ENCODE data around the gene TOX3.

The TOX3 gene

DNA sequence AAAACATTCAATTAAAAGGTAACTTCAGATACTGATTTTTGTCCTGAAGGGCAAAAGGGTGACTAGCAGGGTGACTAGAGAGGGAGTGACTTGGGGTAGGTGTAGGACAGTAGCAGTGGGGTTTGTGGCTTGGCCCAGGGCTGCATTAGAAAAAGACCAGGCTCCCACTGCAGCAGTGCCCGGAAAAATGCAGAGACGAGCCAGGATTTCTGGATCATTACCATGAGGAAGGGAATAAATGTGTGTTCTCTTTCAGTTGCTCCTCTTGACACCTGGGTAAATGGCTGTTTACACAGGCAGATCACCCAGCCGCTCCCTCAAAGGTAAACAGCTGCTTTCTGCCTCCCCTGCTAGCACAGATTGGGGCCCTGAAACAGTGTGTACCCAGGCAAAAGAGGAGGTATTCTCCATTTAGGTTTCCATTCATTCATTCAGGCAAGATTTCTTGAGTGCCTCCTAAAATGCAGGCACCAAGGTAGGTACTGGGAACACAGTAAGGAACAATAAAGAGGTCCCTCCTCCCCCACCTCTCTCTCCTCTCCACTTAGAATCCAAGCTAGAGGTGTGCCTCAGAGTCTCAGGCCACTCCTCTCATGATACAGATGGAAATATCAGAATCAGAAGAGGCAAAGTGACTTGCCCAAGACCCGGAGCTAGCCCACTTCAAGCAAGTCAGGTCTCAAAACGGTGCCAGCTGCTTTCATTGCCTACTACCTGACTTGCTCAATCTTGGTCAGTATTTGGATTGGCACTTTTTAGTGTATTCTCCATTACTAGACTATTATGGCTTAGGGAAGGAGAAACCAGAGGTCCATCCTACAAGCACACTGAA lies 15.2 kb upstream of the TOX3 start:
- Histone ChIP-seq H3K9me3 (ENCODE audit: control insufficient read depth, low read length) (no peaks in the 10 kb centered on the region), H3K4me1 (ENCODE audit: control insufficient read depth, insufficient read depth, low read length) (no peaks in the 10 kb centered on the region), H3K9ac (ENCODE audit: low read length) (no peak overlapping the region), H3K36me3 (ENCODE audit: control insufficient read depth, insufficient read depth, low read length, severe bottlenecking) (no peaks in the 10 kb centered on the region), H3K4me3 (ENCODE audit: low read length) (no peak overlapping the region), H3K27me3 (replicated peaks; ENCODE audit: control insufficient read depth, insufficient read depth, low read length) (peaks cover 5% of the 10 kb centered on the region)
- no peak for DNase-seq (ENCODE audit: low read depth)

GRCh38 chr16:52558448-52558847 lies 11.5 kb upstream of the TOX3 start:
- no peak overlapping the region for H3K9ac ChIP-seq (ENCODE audit: low read length)
- no peaks in the 10 kb centered on the region for H3K36me3 ChIP-seq (ENCODE audit: control insufficient read depth, insufficient read depth, low read length, severe bottlenecking)
- no peaks in the 10 kb centered on the region for H3K9me3 ChIP-seq (ENCODE audit: control insufficient read depth, low read length)
- H3K27me3 ChIP-seq (replicated peaks; ENCODE audit: control insufficient read depth, insufficient read depth, low read length): peaks cover 5% of the 10 kb centered on the region
- no peaks in the 10 kb centered on the region for H3K4me1 ChIP-seq (ENCODE audit: control insufficient read depth, insufficient read depth, low read length)
- H3K4me3 ChIP-seq (ENCODE audit: low read length): no peak overlapping the region
- no peak for DNase-seq (ENCODE audit: low read depth)

- Histone ChIP-seq H3K27me3 (replicated peaks; ENCODE audit: control insufficient read depth, insufficient read depth, low read length) (peaks cover 2% of the 10 kb centered on the region), H3K4me3 (ENCODE audit: low read length) (no peak overlapping the region), H3K9ac (ENCODE audit: low read length) (no peak overlapping the region), H3K36me3 (ENCODE audit: control insufficient read depth, insufficient read depth, low read length, severe bottlenecking) (no peaks in the 10 kb centered on the region), H3K4me1 (ENCODE audit: control insufficient read depth, insufficient read depth, low read length) (no peaks in the 10 kb centered on the region), H3K9me3 (ENCODE audit: control insufficient read depth, low read length) (no peaks in the 10 kb centered on the region)
- DNase-seq (ENCODE audit: low read depth): no peak
Observed at GRCh38 chr16:52557236-52557635, 10.3 kb upstream of the TOX3 start.

GRCh38 chr16:52556083-52556482 lies 9.1 kb upstream of the TOX3 start:
- no peaks in the 10 kb centered on the region for H3K9me3 ChIP-seq (ENCODE audit: control insufficient read depth, low read length)
- H3K36me3 ChIP-seq (ENCODE audit: control insufficient read depth, insufficient read depth, low read length, severe bottlenecking): no peaks in the 10 kb centered on the region
- DNase-seq (ENCODE audit: low read depth): no peak
- no peak overlapping the region for H3K4me3 ChIP-seq (ENCODE audit: low read length)
- H3K9ac ChIP-seq (ENCODE audit: low read length): no peak overlapping the region
- H3K27me3 ChIP-seq (replicated peaks; ENCODE audit: control insufficient read depth, insufficient read depth, low read length): no peaks in the 10 kb centered on the region
- no peaks in the 10 kb centered on the region for H3K4me1 ChIP-seq (ENCODE audit: control insufficient read depth, insufficient read depth, low read length)

- no peaks in the 10 kb centered on the region for H3K9me3 ChIP-seq (ENCODE audit: control insufficient read depth, low read length)
- no peaks in the 10 kb centered on the region for H3K27me3 ChIP-seq (replicated peaks; ENCODE audit: control insufficient read depth, insufficient read depth, low read length)
- H3K4me1 ChIP-seq (ENCODE audit: control insufficient read depth, insufficient read depth, low read length): no peaks in the 10 kb centered on the region
- no peaks in the 10 kb centered on the region for H3K36me3 ChIP-seq (ENCODE audit: control insufficient read depth, insufficient read depth, low read length, severe bottlenecking)
- no peak overlapping the region for H3K4me3 ChIP-seq (ENCODE audit: low read length)
- no peak for DNase-seq (ENCODE audit: low read depth)
- H3K9ac ChIP-seq (ENCODE audit: low read length): no peak overlapping the region
Observed at GRCh38 chr16:52555572-52555971, 8.6 kb upstream of the TOX3 start.

DNA sequence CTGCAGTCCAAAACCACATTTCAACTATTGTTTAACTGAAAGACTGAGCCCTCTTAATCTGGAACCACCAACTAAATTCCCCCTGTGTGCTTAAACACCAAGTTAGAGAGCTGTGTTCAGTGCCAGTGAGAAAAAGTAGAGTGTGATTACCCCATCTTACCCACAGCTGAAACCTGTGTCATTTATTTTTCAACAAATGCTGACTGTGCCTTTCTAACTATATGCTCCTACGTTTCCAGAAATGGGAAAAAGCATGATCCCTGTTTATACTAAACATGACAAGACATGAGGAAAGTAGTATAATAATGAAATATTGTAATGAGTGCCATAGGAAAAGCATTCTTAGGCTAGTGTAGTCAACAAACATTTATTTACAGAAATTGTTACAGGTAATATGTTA lies 7.4 kb upstream of the TOX3 start:
- Histone ChIP-seq H3K4me1 (ENCODE audit: control insufficient read depth, insufficient read depth, low read length) (no peaks in the 10 kb centered on the region), H3K9ac (ENCODE audit: low read length) (no peak overlapping the region), H3K36me3 (ENCODE audit: control insufficient read depth, insufficient read depth, low read length, severe bottlenecking) (no peaks in the 10 kb centered on the region), H3K27me3 (replicated peaks; ENCODE audit: control insufficient read depth, insufficient read depth, low read length) (no peaks in the 10 kb centered on the region), H3K9me3 (ENCODE audit: control insufficient read depth, low read length) (no peaks in the 10 kb centered on the region), H3K4me3 (ENCODE audit: low read length) (no peak overlapping the region)
- no peak for DNase-seq (ENCODE audit: low read depth)

- Histone ChIP-seq H3K9me3 (ENCODE audit: control insufficient read depth, low read length) (no peaks in the 10 kb centered on the region), H3K27me3 (replicated peaks; ENCODE audit: control insufficient read depth, insufficient read depth, low read length) (peaks cover 9% of the 10 kb centered on the region), H3K36me3 (ENCODE audit: control insufficient read depth, insufficient read depth, low read length, severe bottlenecking) (no peaks in the 10 kb centered on the region), H3K9ac (ENCODE audit: low read length) (no peak overlapping the region), H3K4me1 (ENCODE audit: control insufficient read depth, insufficient read depth, low read length) (no peaks in the 10 kb centered on the region), H3K4me3 (ENCODE audit: low read length) (no peak overlapping the region)
- DNase-seq (ENCODE audit: low read depth): no peak
Observed at GRCh38 chr16:52553322-52553721, 6.4 kb upstream of the TOX3 start.

GRCh38 chr16:52552643-52553042 lies 5.7 kb upstream of the TOX3 start:
- Histone ChIP-seq H3K9me3 (ENCODE audit: control insufficient read depth, low read length) (no peaks in the 10 kb centered on the region), H3K27me3 (replicated peaks; ENCODE audit: control insufficient read depth, insufficient read depth, low read length) (peaks cover 15% of the 10 kb centered on the region), H3K36me3 (ENCODE audit: control insufficient read depth, insufficient read depth, low read length, severe bottlenecking) (no peaks in the 10 kb centered on the region), H3K4me3 (ENCODE audit: low read length) (no peak overlapping the region), H3K9ac (ENCODE audit: low read length) (no peak overlapping the region), H3K4me1 (ENCODE audit: control insufficient read depth, insufficient read depth, low read length) (no peaks in the 10 kb centered on the region)
- no peak for DNase-seq (ENCODE audit: low read depth)

DNA sequence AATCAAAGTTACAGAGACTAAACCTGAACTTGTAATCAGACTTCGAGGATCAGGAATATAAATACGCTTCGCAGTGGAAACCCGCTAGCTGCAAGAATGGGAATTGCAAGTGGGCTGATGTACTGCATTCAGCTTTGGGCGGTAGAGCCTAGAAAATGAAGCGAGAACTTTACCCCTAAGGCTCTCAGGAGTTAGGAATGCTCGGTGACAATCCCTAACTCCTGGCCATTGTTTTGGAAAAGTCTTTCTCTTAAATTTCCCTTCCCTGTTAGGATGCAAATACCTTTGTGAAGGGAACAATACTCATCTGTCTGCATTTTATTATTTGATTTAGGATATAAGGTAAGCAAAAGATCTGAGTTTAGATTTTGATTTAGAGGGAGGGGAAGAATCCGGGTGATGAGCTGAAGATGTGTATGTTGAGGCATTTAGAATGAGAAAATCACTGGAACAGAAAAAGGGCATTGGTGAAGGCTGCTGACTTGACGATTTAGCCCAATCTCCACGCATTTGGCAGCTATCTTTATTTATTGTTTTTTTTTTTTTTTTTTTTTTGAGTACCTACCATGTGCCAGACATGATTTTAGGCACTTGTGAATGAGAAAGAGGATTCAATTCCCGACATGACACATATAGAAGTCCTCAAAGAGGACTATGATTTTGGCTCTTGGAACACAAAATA lies 2.2 kb upstream of the TOX3 start:
- H3K4me3 ChIP-seq (ENCODE audit: low read length): no peak overlapping the region
- peaks cover 34% of the 10 kb centered on the region for H3K27me3 ChIP-seq (replicated peaks; ENCODE audit: control insufficient read depth, insufficient read depth, low read length)
- H3K36me3 ChIP-seq (ENCODE audit: control insufficient read depth, insufficient read depth, low read length, severe bottlenecking): no peaks in the 10 kb centered on the region
- H3K9ac ChIP-seq (ENCODE audit: low read length): no peak overlapping the region
- no peak for DNase-seq (ENCODE audit: low read depth)
- H3K4me1 ChIP-seq (ENCODE audit: control insufficient read depth, insufficient read depth, low read length): peaks cover 8% of the 10 kb centered on the region
- H3K9me3 ChIP-seq (ENCODE audit: control insufficient read depth, low read length): no peaks in the 10 kb centered on the region

DNA sequence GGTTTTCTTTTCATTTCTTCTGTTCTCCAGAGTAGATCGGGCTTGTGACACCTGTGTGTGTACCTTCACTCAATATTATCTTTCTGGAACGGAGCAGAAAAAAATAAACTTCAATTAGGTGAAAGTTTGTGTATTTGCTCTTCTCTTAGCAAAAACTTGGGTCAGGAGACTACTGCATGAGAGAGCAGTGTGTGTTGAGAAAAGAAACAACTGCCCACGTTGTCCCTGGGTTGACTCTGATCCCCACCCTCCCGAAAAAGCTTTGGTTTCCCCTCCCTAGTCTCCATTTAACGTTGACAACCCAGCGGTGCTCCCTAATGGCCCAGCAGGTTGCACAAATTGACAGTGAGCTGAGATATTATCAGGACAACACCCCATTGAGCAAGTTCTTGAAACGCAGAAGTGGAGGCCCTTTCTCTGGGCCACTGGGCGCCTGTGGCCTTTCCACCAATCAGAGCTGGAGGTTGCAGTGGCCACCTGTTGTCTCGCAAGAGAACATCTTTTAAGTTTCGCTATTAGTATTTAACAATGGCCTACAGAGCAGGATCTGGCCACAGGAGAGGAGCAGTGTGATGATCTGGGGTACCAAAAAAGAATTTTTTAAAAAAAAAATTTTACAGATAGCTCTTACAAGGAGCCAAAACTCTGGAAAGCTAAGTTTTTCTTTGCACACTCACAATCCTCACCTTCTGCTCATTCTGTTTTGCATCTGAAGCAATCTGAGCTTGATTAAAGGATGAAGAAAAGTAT lies 1.5 kb upstream of the TOX3 start:
- no peak for DNase-seq (ENCODE audit: low read depth)
- Histone ChIP-seq H3K4me1 (ENCODE audit: control insufficient read depth, insufficient read depth, low read length) (peaks cover 8% of the 10 kb centered on the region), H3K9me3 (ENCODE audit: control insufficient read depth, low read length) (no peaks in the 10 kb centered on the region), H3K4me3 (ENCODE audit: low read length) (no peak overlapping the region), H3K9ac (ENCODE audit: low read length) (no peak overlapping the region), H3K27me3 (replicated peaks; ENCODE audit: control insufficient read depth, insufficient read depth, low read length) (peaks cover 40% of the 10 kb centered on the region), H3K36me3 (ENCODE audit: control insufficient read depth, insufficient read depth, low read length, severe bottlenecking) (no peaks in the 10 kb centered on the region)

- no peak overlapping the region for H3K4me3 ChIP-seq (ENCODE audit: low read length)
- H3K4me1 ChIP-seq (ENCODE audit: control insufficient read depth, insufficient read depth, low read length): peaks cover 8% of the 10 kb centered on the region
- DNase-seq (ENCODE audit: low read depth): no peak
- H3K27me3 ChIP-seq (replicated peaks; ENCODE audit: control insufficient read depth, insufficient read depth, low read length): peaks cover 46% of the 10 kb centered on the region
- no peaks in the 10 kb centered on the region for H3K9me3 ChIP-seq (ENCODE audit: control insufficient read depth, low read length)
- H3K9ac ChIP-seq (ENCODE audit: low read length): no peak overlapping the region
- H3K36me3 ChIP-seq (ENCODE audit: control insufficient read depth, insufficient read depth, low read length, severe bottlenecking): no peaks in the 10 kb centered on the region
Observed at GRCh38 chr16:52547834-52548215, 882 bp upstream of the TOX3 start.

Measured in adipocyte (in vitro differentiated cells).